LNCaP clone FGC (cell line): Measurements from ENCODE around the gene L1TD1.
"Not testable (repeated sequence)": the region's sequence is repeated elsewhere in the genome, so short reads cannot be mapped to it uniquely, and the experiment has no call there.

Experiments used
- DNase-seq: peaks from one replicate; pipeline ENCODE4 v3.0.0-alpha.2; 2011; ENCODE audit warnings: low read depth
- H3K4me3 ChIP-seq: 2 replicates; pipeline ENCODE4 v1.5.1; 2011; ENCODE audit warnings: mild to moderate bottlenecking, low read depth, low read length, control low read depth
- TF ChIP-seq, protein P1 (sequence below): IDR thresholded peaks from 2 replicates; pipeline ENCODE4 v1.5.1; 2012; ENCODE audit warnings: mild to moderate bottlenecking; ENCODE audit not compliant: control insufficient read depth, insufficient read depth; ENCODE audit errors: extremely low read depth

L1TD1 gene

DNA sequence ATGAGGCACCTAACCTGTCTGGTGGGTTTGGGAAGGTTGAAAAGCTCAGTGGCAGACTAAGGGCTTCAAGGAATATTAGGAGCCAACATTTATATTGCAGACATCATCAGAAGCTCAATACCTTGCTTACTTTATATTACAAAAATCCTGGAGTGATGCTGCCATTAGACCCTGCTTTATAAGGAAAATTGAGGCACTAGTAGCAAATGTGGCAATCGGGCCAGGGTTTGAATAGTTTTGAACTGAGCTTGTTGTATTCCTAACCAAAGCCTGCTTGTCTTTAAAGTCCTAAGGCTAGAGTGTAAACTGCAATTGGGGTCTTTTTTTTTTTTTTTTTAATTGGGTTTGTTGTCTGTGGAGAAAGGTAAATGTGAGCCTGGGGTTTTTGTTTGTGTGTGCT is 14.3 kb downstream of the L1TD1 start:
- no peak for DNase-seq
- no peak overlapping the region for H3K4me3 ChIP-seq
- TF ChIP-seq, protein P1, sequence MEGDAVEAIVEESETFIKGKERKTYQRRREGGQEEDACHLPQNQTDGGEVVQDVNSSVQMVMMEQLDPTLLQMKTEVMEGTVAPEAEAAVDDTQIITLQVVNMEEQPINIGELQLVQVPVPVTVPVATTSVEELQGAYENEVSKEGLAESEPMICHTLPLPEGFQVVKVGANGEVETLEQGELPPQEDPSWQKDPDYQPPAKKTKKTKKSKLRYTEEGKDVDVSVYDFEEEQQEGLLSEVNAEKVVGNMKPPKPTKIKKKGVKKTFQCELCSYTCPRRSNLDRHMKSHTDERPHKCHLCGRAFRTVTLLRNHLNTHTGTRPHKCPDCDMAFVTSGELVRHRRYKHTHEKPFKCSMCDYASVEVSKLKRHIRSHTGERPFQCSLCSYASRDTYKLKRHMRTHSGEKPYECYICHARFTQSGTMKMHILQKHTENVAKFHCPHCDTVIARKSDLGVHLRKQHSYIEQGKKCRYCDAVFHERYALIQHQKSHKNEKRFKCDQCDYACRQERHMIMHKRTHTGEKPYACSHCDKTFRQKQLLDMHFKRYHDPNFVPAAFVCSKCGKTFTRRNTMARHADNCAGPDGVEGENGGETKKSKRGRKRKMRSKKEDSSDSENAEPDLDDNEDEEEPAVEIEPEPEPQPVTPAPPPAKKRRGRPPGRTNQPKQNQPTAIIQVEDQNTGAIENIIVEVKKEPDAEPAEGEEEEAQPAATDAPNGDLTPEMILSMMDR = no peak

DNA sequence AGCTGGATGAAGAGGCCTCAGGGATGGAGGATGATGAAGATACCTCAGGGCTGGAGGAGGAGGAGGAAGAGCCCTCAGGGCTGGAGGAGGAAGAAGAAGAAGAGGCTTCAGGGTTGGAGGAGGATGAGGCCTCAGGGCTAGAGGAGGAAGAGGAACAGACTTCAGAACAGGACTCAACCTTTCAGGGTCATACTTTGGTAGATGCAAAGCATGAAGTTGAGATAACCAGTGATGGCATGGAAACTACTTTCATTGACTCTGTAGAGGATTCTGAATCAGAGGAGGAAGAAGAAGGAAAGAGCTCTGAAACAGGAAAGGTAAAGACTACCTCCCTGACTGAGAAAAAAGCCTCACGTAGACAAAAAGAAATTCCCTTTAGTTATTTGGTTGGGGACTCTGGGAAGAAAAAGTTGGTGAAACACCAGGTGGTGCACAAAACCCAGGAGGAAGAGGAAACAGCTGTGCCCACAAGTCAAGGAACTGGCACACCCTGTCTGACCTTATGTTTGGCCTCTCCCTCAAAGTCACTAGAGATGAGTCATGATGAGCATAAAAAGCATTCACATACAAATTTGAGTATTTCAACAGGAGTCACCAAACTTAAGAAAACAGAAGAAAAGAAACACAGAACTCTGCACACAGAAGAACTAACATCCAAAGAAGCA is 15.4 kb downstream of the L1TD1 start:
- no peak for DNase-seq
- TF ChIP-seq, protein P1 = no peak
- H3K4me3 ChIP-seq = no peak overlapping the region

DNA sequence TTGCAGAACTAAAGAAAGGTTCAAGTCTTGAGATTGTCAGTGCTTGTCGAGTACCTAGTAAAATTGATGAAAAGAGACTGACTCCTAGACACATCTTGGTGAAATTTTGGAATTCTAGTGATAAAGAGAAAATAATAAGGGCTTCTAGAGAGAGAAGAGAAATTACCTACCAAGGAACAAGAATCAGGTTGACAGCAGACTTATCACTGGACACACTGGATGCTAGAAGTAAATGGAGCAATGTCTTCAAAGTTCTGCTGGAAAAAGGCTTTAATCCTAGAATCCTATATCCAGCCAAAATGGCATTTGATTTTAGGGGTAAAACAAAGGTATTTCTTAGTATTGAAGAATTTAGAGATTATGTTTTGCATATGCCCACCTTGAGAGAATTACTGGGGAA is 16.3 kb downstream of the L1TD1 start:
- no peak overlapping the region for H3K4me3 ChIP-seq
- TF ChIP-seq, protein P1 = no peak
- no peak for DNase-seq

DNA sequence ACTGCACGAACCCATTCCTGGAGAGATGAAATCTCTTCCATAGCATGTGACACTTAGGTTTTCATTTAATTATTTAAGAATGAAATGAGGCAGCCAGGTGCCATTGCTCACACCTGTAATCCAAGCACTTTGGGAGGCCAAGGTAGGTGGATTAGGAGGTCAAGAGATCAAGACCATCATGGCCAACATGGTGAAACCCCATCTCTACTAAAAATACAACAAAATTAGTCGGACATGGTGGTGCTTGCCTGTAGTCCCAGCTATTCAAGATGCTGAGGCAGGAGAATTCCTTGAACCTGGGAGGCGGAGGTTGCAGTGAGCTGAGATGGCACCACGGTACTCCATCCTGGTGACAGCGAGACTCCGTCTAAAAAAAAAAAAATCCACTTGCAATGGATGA is 17.8 kb downstream of the L1TD1 start:
- no peak for DNase-seq
- H3K4me3 ChIP-seq = no peak overlapping the region
- TF ChIP-seq, protein P1 = no peak

DNA sequence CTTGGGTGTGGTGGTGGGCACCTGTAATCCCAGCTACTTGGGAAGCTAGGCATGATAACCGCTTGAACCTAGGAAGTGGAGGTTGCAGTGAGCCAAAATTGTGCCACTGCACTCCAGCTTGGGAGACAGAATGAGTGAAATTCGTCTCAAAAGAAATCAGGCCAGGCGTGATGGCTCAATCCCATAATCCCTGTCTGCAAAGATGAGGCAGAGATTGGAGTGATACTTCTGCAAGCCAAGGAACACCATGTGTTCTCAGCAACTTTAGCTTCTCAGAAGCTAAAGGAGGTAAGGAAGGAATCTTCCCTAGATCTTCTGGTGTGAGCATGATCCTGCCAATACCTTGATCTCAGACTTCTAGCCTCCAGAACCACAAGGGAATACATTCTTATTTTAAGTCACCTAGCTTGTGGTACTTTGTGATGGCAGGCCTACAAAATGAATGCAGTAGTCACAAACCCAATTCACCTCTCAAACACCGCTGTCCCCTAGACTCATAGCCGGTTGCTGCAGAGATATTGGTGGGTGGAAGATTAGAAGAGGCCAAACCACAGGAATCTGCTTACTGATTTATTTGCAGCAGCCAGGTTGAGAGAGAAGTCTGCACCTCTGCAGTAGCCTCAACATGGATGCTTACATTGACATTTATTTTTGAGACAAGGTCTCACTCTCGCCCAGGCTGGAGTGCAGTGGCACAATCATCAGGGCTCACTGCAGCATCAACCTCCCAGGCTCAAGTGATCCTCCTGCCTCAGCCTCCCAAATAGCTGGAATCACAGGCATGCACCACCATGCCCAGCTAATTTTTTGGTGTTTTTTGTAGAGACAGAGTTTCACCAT is 18.6 kb downstream of the L1TD1 start:
- no peak for DNase-seq
- H3K4me3 ChIP-seq = no peak overlapping the region
- TF ChIP-seq, protein P1 = no peak

DNA sequence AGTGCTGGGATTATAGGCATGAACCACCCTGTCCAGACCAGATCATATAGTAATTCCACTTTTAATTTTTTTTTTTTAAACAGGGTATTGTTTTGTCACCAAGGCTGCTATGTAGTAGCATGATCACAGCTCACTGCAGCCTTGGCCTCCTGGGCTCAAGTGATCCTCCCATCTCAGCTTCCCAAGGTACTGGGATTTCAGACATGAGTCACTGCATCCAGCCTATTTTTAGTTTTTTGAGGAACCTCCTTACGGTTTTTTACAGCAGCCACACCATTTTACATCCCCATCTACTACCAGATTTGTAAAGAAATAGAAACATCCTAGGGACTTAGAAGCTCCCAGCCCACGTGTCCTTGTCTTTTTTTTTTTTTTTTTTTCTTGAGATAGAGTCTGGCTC is 24.0 kb downstream of the L1TD1 start:
- no peak overlapping the region for H3K4me3 ChIP-seq
- TF ChIP-seq, protein P1 = no peak
- no peak for DNase-seq

DNA sequence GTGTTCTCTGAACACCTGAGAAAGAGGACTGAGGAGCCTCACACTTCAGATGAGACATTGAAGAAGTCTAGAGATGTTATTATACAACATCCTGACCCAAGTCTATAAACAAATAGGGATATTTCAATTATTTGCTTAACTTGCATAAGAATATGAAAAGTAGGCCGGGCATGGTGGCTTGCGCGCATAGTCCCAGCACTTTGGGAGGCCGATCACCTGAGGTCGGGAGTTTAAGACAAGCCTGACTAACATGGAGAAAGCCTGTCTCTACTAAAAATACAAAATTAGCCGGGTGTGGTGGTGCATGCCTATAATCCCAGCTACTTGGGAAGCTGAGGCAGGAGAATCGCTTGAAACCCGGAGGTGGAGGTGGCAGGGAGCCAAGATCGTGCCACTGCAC is 25.8 kb downstream of the L1TD1 start:
- not testable (repeated sequence) for H3K4me3 ChIP-seq, DNase-seq
